Central memory CD8-positive, alpha-beta T cell (primary cell): Measurements from ENCODE around the gene ACOT7.

Source experiments
- ATAC-seq: fragments of 150-1000 bp; cut with Tn5 transposase; replicated peaks from 2 replicates; pipeline ENCODE4 v1.10.0; 2022; ENCODE audit warnings: mild to moderate bottlenecking, moderate FRiP score, moderate number of reproducible peaks; ENCODE audit not compliant: poor library complexity, severe bottlenecking; ENCODE audit errors: extremely low read depth
- DNase-seq, 2 donors: peaks; one replicate each; pipeline ENCODE4 v3.0.0; 2021; ENCODE audit warnings: low spot score in 2 of 2
- H3K27ac Mint-ChIP-seq: one replicate; pipeline ENCODE4 v1.8.0; 2022; ENCODE audit warnings: low read depth, mild to moderate bottlenecking, moderate library complexity, mixed read lengths
- H3K27me3 Mint-ChIP-seq: one replicate; pipeline ENCODE4 v1.8.0; 2022; ENCODE audit warnings: mixed read lengths
- H3K36me3 Mint-ChIP-seq: one replicate; pipeline ENCODE4 v1.8.0; 2022; ENCODE audit warnings: mild to moderate bottlenecking, moderate library complexity, mixed read lengths; ENCODE audit not compliant: insufficient read depth
- H3K4me1 Mint-ChIP-seq: one replicate; pipeline ENCODE4 v1.8.0; 2022; ENCODE audit warnings: mixed read lengths
- H3K4me3 Mint-ChIP-seq: one replicate; pipeline ENCODE4 v1.8.0; 2022; ENCODE audit warnings: mild to moderate bottlenecking, moderate library complexity, mixed read lengths
- H3K9me3 Mint-ChIP-seq: one replicate; pipeline ENCODE4 v1.8.0; 2022; ENCODE audit warnings: mixed read lengths

ACOT7 gene

DNA sequence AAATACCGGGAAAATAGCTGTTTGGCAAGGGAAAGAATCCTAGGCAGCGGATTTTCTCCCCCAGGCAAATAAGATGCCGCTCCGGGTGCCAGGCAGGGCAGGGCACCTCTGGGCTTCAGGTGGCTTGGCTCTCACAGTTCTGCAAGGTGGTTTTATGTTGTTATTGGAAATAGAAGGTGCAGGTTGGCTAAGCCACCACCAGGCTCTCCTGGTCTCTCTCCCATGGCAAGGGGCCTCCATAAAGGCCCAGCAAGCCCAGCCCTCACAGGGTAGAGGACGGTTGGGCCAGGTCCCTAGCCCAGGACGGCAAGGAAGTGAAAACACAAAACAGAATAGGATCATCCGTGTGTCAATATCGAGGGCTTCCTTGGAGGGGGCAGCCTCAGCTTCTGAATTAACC, 95.0 kb downstream of the ACOT7 start:
- Mint-ChIP-seq H3K27ac (peak overlapping the region; percentile 25), H3K4me3 (no peak overlapping the region), H3K4me1 (peaks cover 20% of the 10 kb centered on the region), H3K36me3 (peaks cover 4% of the 10 kb centered on the region), H3K27me3 (no peaks in the 10 kb centered on the region), H3K9me3 (no peaks in the 10 kb centered on the region)
- ATAC-seq, result no peak
- no peak for DNase-seq

DNA sequence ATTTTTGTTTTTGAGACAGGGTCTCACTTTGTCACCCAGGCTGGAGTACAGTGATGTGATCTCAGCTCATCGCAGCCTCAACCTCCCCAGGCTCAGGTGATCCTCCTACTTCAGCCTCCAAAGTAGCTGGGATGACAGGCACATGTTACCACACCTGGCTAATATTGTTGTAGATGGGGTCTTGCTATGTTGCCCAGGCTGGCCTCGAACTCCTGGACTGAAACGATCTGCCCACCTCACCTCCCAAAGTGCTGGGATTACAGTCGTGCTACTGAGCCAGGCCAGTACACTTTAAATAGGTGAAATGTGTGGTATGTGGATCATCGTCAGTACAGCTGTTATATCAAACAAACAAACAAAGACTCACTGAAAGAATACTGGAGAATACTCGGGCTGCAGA, 97.7 kb downstream of the ACOT7 start:
- Mint-ChIP-seq H3K4me1 (peaks cover 20% of the 10 kb centered on the region), H3K4me3 (no peak overlapping the region), H3K27ac (no peak overlapping the region), H3K9me3 (no peaks in the 10 kb centered on the region), H3K27me3 (no peaks in the 10 kb centered on the region), H3K36me3 (peaks cover 4% of the 10 kb centered on the region)
- no peak for ATAC-seq
- no peak for DNase-seq

DNA sequence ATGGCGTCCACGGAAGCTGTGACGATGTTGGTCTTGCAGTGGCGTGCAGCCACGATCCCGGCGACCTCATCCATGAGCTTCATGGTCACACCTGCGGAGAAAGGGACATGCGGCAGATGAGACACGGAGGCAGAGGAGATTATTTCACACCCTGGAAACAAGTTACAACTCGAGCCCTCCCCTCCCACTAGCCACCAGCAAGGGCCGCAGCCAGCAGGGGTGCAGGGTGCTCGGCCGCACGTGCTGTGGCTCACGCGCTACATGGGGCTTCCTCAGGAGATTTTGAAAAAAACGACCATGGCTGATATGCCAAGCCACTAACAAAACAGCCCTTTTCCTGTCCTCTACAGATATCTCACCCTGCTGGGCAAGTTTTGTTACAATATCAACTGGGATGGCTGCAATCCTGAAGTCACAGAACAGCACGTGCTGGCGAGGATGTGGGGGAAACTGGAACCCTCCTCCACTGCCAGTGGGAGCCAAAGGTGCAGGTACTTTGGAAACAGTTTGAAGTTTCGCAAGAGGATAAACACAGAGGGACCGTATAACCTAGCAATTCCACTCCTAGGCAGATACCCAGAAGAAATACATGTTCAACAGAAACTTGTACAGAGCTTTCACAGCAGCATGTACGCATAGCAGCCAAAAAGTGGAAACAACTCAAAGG, 98.5 kb downstream of the ACOT7 start:
- no peaks in the 10 kb centered on the region for H3K27me3 Mint-ChIP-seq
- peak; percentile 35 for ATAC-seq
- peaks cover 20% of the 10 kb centered on the region for H3K4me1 Mint-ChIP-seq
- peak overlapping the region; percentile 10 for H3K27ac Mint-ChIP-seq
- DNase-seq, result no peak
- H3K36me3 Mint-ChIP-seq, result peaks cover 4% of the 10 kb centered on the region
- H3K9me3 Mint-ChIP-seq, result no peaks in the 10 kb centered on the region
- H3K4me3 Mint-ChIP-seq, result peak overlapping the region; percentile 47

DNA sequence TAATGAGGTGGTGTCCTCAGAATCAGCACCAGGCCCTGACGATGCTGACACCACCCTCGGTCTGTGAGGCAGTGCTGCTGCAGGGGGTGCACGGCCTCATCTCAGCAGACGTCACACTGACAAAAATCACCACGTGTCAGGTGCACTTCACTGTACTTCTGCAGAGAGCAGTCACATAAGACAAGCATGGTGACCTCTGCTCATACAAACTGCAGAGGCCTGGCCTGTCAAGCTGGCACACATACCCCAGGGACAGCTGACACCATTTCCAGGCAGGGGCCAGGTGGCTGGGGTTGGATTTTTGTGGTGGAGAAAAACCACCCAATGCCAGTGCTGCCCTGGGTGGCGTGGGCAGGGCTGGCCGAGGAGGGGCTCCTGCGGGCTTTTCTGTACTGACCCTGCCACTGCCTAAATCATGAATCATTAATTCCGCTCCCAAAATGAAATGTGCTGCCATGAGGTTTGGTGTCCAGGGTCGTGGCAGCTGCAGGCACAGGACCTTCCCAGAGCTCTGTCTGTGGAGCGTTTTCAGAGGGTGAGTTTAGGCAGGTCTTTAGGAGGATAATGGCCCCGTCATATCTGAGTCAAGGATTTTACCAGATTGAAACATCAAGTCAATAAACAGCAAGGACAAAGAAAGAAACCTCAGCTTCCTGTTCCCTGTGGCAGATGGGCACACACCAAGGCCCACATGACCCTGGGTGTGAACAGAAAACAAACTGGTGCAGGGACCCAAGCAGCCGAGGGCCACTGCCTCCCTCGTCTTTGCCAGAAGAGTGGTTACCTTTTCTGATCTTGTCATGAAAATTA, 99.3 kb downstream of the ACOT7 start:
- DNase-seq (peak in 1 of 2 donors; percentile 27), ATAC-seq (peak; percentile 85)
- Mint-ChIP-seq H3K4me3 (peak overlapping the region; percentile 47), H3K27me3 (no peaks in the 10 kb centered on the region), H3K9me3 (no peaks in the 10 kb centered on the region), H3K27ac (peak overlapping the region; percentile 51), H3K36me3 (peaks cover 4% of the 10 kb centered on the region), H3K4me1 (peaks cover 20% of the 10 kb centered on the region)

DNA sequence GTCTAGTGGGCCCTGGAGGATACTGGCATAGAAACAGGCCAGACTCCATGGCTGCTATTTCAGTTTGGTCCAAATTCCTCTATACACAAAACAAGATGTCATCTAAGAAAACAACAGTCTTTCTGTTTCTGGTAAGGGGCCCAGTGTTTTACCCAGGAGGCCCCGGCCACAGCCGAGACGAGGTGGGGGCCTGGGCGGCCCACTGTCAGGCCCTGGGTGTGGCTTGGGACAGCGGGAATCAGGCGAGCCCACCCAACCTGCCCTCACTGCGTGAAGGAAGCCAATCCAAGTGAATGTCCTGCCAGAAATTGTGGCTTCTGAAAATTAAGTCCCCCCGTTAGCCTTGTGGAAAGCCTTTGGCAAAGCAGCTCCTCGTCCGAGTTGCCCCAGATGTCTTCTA, 101.5 kb downstream of the ACOT7 start:
- DNase-seq (no peak), ATAC-seq (no peak)
- Mint-ChIP-seq H3K9me3 (no peaks in the 10 kb centered on the region), H3K4me1 (peaks cover 20% of the 10 kb centered on the region), H3K27ac (peak overlapping the region; percentile 59), H3K36me3 (peaks cover 6% of the 10 kb centered on the region), H3K4me3 (no peak overlapping the region), H3K27me3 (no peaks in the 10 kb centered on the region)

DNA sequence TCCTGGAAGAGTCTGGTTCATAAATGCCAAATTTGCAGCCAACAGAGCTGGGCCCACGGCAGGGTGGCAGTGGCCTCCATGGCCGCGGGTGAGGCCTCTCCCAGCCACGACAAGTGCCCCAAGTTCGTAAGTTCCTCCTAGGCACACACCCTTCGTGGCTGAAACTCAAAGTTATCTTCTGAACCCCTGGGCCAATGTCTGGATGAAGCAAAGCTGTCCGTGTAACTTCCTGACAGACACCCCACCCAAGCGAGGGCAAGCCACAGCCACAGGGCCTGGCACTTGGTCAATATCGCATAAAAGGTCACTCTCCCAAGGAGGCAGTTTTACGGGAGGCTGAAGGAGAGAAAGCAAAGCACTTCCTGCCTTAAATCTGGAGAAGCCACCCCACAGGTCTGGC, 104.9 kb downstream of the ACOT7 start:
- DNase-seq (no peak), ATAC-seq (no peak)
- Mint-ChIP-seq H3K27me3 (no peaks in the 10 kb centered on the region), H3K4me1 (peaks cover under 1% of the 10 kb centered on the region), H3K9me3 (no peaks in the 10 kb centered on the region), H3K4me3 (no peak overlapping the region), H3K36me3 (peaks cover 2% of the 10 kb centered on the region), H3K27ac (peak overlapping the region; percentile 73)

DNA sequence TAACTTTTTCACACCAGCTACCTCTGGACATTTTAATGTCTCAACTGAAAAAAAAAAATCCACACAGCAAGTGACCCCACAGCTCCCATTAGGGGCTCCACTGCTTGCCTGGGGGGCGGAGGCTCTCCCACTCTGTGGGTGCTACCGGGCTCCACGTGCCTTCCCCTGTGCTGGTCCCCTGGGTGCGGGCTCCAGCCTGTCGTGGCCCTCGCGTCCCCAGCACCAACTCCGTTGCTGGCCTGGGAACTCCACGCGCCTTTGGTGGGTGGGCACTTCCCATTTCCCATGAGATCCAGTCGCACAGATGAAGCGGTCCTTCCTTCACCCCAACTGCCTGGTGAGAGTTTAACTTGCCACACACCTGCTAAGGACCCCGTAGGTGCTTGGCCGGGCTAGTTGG, 105.5 kb downstream of the ACOT7 start:
- Mint-ChIP-seq H3K27me3 (no peaks in the 10 kb centered on the region), H3K27ac (peak overlapping the region; percentile 73), H3K4me3 (no peak overlapping the region), H3K9me3 (no peaks in the 10 kb centered on the region), H3K36me3 (peaks cover 2% of the 10 kb centered on the region), H3K4me1 (no peaks in the 10 kb centered on the region)
- no peak for ATAC-seq
- DNase-seq, result no peak

DNA sequence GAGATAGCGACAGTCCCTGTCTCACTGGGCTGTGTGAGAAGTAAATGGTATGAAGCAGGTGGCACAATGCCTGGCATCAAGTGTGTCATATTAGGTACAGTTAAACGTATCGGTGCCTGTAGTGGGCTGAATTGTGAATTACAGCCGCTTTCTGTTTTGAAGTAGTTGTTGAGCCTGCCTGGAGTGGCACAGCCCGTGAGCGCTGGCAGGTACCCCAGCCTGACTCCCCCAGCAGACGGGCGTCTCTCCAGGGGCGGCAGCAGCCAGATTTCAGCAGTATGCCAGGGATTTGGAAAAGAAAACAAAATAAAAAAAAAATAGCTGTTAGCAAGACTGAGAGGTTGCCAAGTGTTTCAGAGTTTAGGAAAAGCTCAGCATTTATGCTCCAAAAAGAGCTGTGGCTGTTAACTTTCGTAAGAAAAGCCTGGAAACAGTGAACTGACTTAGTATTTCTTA, 106.1 kb downstream of the ACOT7 start:
- DNase-seq, result no peak
- no peak overlapping the region for H3K27ac Mint-ChIP-seq
- H3K27me3 Mint-ChIP-seq, result no peaks in the 10 kb centered on the region
- H3K4me1 Mint-ChIP-seq, result no peaks in the 10 kb centered on the region
- H3K4me3 Mint-ChIP-seq, result no peak overlapping the region
- no peaks in the 10 kb centered on the region for H3K9me3 Mint-ChIP-seq
- ATAC-seq, result no peak
- H3K36me3 Mint-ChIP-seq, result peaks cover 2% of the 10 kb centered on the region

DNA sequence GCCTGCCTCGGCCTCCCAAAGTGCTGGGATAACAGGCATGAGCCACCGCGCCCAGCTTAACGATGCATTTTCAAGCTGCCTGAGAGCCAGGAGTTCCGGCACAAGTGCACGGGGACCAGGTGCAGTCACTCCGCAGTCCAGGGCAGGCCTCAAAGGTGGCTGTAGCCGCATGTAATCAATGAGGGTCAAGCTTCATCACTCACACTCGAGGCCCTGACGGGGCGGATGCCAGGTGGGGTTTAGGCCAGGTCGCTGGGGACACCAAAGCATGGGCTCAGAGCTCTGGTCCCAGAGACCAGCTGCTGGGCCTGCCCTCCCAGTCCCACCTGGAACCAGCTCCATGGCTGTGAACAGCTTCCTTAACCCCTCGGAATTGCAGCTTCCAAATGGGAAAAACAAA, 106.5 kb downstream of the ACOT7 start:
- H3K9me3 Mint-ChIP-seq, result no peaks in the 10 kb centered on the region
- no peak overlapping the region for H3K27ac Mint-ChIP-seq
- DNase-seq (no peak), ATAC-seq (no peak)
- no peak overlapping the region for H3K4me3 Mint-ChIP-seq
- H3K27me3 Mint-ChIP-seq, result no peaks in the 10 kb centered on the region
- peaks cover 2% of the 10 kb centered on the region for H3K36me3 Mint-ChIP-seq
- no peaks in the 10 kb centered on the region for H3K4me1 Mint-ChIP-seq

DNA sequence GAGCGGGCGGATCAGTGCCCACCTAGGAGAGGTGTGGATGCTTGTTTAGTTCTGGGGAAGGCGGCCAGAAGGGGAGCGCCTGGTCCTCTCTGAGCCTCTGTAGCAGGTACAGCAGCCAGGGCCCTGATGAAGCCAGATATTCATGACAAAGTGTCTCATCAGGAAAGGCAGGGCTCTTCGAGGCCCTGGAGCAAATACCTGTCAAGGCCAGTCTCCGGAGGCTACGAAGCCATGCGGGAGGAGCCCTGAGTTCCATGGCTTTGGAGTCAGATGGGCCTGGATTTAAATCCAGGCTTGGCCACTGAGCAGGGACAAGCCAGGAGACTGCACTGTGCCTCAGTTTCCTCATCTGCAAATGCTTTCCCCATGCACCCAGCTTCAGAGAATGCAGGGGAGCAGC, 107.3 kb downstream of the ACOT7 start:
- Mint-ChIP-seq H3K4me3 (no peak overlapping the region), H3K9me3 (no peaks in the 10 kb centered on the region), H3K27me3 (no peaks in the 10 kb centered on the region), H3K4me1 (no peaks in the 10 kb centered on the region), H3K36me3 (peaks cover 2% of the 10 kb centered on the region), H3K27ac (no peak overlapping the region)
- ATAC-seq (no peak), DNase-seq (no peak)

DNA sequence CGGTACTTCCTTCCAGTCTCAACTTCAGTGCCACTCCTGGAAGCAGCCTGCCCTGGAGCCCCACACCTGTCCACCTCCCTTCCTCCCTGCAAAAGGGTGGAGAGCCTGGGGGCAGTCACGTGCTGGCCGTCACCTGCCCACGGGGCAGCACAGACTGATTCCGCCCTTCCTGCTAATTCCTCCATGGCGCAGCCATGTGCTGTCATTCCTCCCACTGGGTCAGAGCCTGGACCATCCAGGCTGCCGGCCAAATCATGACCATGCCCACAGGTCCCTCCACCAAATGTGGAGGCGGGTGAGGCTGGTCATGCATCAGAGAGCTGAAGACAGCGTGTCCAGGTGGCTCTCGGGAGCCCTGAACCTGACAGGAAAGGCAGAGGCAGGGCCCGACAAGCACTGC, 108.2 kb downstream of the ACOT7 start:
- no peak for ATAC-seq
- no peaks in the 10 kb centered on the region for H3K27me3 Mint-ChIP-seq
- H3K27ac Mint-ChIP-seq, result peak overlapping the region; percentile 21
- DNase-seq, result no peak
- no peaks in the 10 kb centered on the region for H3K4me1 Mint-ChIP-seq
- H3K9me3 Mint-ChIP-seq, result no peaks in the 10 kb centered on the region
- peaks cover 2% of the 10 kb centered on the region for H3K36me3 Mint-ChIP-seq
- no peak overlapping the region for H3K4me3 Mint-ChIP-seq

DNA sequence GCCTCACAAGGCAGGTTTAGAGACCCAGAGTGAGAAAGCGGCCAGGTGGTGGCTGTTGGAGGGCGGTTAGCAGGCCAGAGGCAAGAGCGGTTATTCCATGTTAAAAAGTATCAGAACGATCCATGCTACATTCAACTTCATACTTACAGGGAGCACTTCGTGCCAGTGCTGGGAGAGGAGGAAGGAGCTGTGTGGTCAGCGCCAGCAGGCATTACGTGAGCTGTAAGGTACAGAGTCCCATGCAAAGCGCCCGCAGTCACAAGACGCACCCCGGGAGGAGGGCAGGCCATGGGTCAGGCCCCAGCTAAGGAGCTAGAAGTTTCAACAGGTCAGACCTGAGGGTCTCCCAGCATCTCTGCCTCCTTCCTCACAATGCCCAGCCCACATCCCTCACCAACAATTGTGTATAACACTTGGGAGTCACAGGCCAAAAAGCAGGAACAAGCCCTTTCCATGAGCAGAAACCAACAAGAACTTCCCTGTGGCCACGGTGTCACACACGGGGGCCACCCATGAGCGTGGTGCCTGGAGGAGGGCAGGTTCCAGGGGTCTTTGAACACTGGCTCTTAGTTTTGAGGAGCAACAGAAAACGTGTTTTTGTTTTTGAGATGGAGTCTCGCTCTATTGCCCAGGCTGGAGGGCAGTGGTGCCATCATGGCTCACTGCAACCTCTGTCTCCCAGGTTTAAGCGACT, 110.8 kb downstream of the ACOT7 start:
- H3K4me3 Mint-ChIP-seq, result no peak overlapping the region
- peaks cover 4% of the 10 kb centered on the region for H3K36me3 Mint-ChIP-seq
- no peaks in the 10 kb centered on the region for H3K27me3 Mint-ChIP-seq
- no peak for ATAC-seq
- H3K27ac Mint-ChIP-seq, result no peak overlapping the region
- no peaks in the 10 kb centered on the region for H3K4me1 Mint-ChIP-seq
- no peaks in the 10 kb centered on the region for H3K9me3 Mint-ChIP-seq
- DNase-seq, result no peak
